HUDEP-2 (cell line): ENCODE measurements around the gene ZRSR2.
"Not testable (repeated sequence)": the region's sequence is repeated elsewhere in the genome, so short reads cannot be mapped to it uniquely, and the experiment has no call there.

Experiments
- DNase-seq, 76 experiments: peaks; one replicate each; lab custom pipeline; 2025; ENCODE audit not compliant: unreplicated experiment in 76 of 76; lab: John Stamatoyannopoulos, UW

The ZRSR2 gene

DNA sequence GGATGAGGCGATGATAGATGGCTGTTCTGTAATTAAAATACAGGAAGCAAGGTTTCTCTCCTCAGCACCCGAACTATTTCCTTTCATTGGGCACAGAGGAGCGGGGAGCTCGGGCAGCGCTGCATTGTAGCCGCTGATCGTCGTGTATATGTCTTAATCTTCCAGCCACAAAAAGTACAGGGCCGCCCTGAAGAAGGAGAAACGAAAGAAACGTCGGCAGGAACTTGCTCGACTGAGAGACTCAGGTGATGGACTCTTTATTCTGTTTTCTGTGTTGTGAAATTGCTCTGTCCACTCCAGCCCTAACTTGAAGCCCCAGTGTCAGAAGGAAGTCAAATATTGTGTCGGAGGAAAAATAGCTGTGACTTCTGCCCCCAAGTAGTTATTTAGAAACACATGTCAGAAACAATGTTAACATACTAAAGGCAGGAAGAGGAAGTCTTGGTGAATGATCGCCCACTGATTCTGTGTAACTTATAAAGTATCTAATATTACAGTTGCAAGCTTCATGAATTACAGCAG lies 546 bp downstream of the ZRSR2 start:
- peak in 3 of 76 experiments; percentile 2 to 34 (median 22) for DNase-seq

DNA sequence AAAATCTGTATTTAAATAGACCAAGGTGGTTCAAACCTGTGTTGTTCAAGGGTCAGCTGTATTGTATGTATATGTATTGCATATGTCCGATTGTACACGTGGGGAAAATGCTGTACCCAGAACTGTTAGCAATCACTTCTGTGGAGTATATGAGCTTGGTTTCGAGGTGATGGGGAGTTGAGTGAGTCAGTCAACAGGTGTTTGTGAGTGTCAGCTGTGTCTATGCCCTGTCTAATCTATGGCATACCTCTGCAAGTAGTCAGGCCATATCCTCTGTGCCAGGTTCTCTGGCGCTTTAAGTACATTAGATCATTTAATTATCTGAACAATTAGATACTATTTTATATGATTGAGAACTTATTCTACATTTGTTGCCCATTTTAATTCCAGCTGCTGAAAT lies 7.4 kb downstream of the ZRSR2 start:
- no peak for DNase-seq

DNA sequence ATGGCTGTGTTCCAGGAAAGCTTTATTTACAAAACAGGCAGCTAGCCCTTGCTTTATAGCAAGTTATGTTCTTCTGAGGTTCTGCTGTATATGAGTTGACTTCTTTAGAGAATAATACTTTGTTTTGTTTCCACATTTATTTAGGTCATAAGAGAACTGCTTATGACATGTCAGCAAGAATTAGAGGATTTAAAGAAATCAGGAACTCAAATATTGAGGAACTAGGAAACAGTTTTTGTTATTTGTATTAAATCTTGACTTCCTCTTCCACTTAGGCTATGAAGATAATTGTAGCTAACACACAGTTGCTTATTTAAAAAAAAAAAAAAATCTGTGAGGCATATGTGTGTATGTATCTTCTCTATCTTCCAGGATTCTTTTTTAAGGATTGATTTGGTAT lies 14.3 kb downstream of the ZRSR2 start:
- DNase-seq, result no peak

DNA sequence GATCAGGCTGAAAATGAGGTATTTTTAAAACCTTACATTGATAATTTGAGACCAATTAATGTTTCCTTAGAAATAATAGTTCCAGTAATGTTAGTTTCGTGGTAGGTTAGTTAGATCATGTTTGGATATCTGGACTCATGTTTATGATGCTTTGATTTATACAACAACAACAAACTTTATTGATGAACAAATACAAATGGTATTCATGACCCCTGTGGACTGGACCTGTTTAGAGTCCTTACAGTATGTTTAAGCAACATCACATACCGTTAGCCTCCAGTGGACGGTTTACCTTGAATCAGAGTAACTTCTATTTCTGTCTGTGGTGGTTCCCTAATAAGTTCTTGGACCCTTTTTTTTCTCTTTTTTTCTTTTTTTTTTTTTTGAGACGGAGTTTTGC lies 18.0 kb downstream of the ZRSR2 start:
- no peak for DNase-seq

DNA sequence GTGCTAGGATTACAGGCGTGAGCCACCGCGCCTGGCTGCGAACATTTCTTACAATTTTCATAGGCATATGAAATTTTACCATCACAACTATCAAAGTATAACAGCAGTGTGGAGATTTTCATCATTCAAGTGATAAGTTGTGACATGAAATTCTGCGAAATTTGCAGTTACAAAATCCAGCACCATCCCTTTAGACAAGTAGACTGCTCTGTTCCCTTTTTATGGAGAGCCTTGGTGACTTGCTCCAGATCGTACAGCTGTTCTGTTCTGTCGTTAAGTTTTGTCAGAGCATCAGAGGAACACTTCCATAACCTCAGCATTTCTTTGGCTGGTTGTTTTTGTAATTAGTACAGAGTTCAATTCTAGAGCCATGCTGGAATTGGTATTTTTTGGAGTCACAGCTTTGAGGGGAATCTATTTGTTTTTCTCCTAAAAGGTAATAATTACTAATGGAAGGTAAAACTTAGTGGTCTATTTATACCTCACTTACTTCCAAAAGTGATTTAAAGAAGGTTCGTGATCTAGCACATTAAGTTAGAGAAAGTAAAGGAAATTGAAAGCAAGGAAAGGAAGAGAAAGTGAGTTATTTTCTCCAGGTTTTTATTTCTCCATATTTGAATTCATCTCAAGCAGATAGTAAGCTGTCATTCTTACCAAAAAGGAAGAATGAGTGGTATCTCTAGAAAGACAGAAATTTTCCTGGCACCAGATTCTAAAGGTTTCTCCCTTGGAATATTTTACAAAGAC lies 22.1 kb downstream of the ZRSR2 start:
- no peak for DNase-seq

DNA sequence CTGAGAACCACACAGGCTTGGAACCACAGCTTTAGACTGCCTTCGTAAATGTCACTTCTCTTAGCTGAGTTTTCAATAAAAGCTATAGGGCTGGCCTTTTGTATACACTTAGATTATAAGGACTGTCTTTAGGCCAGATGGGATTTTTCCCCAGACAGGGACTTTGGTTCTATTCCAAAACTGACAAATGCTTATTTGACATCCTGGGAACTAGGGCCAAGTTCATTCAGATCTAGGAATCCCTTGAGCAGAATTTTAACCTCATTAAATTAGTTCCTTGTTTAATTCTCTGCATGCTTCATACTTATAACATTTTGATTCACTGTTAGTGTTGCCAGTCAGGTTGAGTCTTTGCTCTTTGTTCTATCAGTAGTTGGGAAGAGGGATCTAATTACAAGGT lies 23.1 kb downstream of the ZRSR2 start:
- DNase-seq, result no peak

DNA sequence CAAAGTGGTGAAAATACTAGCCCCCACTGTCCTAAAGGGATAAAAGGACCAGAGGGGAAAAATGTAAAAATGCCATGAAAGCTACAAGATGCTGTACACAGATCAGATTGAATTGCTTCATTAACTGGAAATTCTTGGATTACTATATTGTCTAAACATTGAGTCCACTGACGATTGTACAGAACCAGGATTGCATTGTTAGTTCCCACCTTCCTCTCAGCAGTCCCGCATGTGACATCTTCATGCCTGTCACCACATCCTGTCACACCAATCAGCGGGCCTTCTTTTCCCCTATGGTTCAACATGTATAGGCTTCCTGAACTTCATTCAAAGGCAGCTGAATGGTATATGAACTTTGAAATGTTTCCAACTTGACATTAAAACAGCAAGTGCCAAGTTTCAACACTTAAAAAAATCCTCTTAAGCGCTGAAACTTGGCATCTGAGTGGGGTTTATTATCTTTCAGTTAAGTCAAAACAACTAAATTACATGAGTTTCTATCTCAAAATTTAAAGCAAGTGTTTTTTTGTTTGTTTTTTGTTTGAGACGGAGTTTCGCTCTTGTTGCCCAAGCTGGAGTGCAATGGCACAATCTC lies 24.6 kb downstream of the ZRSR2 start:
- DNase-seq, result no peak

DNA sequence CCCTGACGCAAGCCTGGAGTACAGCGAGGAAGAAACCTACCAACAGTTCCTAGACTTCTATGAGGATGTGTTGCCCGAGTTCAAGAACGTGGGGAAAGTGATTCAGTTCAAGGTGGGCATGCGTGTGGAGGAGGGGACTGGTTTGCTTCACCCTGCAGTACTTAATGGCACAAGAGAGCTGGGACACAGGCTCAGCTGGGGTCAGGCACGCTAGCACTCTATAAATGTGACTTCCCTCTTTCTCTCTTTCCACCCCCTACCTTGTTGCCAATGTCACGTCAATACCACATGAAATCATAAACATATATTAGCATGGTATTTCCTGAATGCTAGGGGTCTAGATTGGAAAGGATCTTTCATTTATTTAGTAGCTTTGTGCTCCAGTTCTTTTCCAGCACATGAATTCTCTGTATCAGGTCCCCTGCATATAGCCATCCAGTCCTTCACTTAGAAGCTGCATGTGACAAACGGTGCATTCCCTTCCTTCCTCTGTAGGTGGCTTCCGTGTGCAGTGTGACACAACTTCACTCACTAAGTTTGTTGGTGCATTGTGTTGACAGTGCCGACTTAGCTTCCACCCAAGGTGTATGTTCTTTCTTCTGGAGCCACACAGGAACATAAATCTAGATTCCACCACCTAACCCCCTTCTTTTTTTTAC lies 25.6 kb downstream of the ZRSR2 start:
- peak in 11 of 76 experiments; percentile 0 to 31 (median 0) for DNase-seq

DNA sequence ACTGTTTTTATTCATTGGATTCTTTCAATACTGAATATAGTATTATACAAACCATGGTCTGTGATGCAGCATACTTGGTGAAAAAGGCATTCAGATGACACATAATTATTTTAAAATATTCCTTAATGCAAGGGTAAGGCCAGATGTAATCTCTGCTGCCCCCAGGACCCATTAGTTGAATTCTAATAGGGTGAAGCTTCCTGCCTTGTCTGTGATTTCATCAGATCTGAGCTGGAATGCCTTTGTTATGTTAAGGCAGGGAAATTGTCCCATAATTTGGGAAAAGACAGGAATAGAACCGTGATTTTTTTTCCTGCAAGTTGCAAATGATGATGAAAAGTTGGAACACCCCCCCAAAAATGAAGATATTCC lies 26.1 kb downstream of the ZRSR2 start:
- no peak for DNase-seq

DNA sequence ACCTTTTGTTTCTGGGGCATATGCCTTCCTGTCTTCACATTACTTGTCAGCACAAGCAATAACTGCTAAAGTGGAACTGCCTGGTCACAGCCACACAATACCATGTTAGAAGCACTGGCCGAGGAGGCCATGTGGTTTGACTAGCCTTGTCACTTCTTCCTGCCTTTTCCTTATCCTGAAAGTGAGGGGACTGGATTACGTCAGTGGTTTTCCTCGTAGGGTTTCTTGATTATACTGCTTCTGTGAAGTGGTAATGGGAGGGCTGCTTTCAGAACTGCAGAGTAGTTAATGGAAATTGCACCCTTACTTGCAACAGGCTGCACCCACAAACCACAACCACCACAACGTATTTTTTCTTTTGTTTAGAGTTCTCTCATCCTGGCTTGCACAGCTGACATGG lies 26.6 kb downstream of the ZRSR2 start:
- DNase-seq, result no peak

DNA sequence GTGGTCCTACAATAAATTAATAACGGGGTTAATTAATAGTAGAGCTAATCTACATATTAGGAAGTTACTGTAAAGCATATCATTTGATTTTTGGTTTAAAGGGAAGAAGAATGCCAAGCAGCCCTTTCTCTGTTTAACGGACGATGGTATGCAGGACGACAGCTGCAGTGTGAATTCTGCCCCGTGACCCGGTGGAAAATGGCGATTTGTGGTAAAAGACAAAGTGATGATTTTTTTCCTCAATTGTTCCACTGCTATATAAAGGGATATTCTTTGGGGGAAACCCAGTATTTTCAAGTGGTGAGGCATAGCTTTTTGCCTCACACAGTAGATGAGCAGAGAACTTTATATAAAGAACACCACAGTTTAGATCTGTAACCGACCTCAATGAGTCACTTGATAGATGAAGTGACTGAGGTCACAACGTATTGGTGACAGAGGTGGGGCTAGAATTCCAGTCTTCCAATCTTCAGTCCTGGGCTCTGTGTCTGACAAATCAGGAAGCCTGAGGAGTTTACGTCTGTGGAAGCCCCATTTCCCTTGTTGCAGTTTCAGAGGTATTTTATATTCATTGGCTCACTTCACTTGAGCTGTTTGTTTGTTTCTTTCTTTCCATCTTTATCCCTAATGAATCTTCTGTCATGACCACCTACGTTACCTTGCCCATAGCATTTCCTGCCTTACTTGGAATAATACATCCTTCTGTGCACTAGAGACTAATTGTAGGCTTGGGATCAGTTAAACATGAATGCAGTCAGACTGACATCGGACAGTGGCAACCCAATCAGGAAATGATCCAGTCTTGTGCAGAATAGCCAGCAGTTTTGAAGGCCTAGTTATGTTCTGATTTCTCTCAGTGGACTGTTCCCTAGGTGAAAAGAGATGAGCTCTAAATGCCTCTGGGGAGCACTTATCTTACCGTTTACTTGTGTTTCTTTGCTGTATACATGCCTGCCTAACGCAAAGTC lies 30.1 kb downstream of the ZRSR2 start:
- no peak for DNase-seq

DNA sequence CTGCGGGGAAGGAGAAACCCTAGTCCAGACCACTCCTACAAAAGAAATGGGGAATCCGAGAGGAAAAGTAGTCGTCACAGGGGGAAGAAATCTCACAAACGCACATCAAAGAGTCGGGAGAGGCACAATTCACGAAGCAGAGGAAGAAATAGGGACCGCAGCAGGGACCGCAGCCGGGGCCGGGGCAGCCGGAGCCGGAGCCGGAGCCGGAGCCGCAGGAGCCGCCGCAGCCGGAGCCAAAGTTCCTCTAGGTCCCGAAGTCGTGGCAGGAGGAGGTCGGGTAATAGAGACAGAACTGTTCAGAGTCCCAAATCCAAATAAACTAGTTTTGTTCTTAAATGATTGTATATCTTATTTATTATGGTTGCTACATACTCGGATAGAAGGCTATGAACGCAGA lies 32.6 kb downstream of the ZRSR2 start:
- DNase-seq, result no peak

DNA sequence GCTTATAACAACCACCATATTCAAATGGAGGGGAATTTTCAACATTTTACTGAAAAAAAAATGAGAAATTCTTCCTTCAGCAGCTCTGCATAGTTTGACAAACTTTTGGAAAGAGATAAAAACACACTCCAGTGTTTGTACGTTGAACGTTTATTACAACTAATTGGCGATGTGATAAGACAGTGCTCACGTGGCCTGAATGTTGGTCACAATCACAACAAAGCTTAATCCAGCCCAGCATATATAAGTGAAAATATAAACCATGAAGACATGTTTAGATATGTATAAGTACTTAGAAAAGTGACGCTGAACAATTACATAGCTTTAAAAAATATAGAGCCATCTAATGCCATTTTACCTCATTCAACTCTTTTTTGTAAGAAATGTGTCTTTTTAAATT lies 35.7 kb downstream of the ZRSR2 start:
- DNase-seq, result no peak

DNA sequence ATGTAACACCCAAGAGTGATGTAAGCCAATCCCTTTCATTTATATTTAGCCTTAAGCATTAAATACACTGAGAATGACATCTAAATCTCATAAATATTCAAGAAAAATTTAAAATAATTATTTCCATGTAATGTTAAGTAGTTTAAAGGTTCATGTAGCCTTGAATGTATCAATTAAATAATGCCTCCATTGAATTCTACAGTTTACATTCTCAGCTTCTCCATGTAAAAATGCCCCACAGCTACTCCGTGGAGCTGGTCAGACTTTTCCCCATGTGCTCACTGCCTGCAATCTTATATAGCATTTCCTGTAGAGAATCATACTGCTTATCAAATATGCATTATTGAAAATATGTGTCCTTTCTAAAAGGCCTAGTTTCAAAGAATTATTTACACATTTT lies 38.9 kb downstream of the ZRSR2 start:
- no peak for DNase-seq

DNA sequence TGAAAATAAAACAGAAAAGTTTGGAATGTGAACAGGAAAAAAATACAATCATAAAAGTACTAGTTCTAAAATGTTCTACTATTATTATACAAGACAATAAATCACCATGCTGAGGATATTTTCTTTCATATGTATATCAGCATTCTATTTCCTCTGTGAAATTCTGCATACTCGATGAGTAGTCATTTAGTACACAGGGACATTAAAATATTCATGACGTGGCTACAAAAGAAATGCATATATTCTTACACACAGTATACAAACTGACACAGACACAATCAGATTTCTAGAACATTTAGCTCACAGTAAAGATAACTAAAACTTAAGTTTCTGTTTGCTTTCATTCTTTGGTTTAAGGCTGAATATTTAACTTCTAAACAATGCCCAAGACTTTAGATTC lies 41.1 kb downstream of the ZRSR2 start:
- not testable (repeated sequence) for DNase-seq

DNA sequence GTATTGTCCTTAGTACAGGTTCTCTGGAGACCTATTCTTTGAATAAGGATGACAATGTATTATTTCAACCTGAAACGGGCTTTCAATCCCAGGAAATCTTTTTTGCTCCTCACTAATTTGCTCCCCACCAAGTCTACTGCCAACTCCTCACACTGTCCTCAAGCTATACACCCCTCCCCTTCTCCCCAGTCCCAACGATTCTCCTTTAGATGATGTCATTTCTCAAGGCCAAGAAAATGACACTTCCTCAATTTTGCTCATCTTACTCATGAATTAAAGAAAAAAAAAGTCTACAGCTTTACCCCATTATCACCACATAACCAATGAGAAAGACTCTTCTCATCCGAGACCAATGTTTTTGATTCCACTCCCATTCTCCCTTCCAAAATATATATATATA lies 43.8 kb downstream of the ZRSR2 start:
- no peak for DNase-seq

DNA sequence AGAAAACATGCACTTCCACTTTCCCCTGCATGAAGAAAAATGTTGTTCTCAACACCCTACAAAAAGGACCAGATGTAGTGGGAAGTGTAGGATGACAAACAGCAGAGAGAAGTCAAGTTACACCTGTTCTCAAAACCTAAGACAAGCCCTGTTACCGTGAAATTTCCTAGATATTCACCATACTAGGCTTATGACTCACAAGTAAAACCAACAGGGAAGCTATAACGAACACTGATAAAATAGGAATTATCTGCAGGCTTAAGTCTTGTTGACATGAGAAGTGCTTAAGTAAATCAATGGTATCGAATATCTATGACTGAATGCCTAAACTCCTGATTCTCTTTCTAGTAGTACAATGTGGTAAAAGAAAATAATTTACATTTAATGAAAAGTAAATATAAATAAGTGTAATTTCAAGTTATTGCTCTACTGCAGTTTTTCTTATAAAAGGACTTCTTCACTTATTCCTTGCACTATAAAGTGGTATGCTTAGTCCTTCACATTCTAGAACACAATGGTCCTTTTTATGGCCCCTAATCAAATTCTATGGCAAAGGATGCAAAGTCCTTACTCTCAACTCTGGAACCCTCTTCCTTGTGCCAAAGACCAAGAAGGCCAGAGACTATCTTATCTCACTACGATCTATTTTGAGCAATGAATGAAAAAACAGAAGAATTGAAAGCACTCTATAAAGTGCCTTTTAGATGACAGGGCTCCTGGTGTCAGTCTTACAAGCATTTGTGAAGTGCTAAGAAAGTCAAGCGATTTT lies 44.7 kb downstream of the ZRSR2 start:
- no peak for DNase-seq

DNA sequence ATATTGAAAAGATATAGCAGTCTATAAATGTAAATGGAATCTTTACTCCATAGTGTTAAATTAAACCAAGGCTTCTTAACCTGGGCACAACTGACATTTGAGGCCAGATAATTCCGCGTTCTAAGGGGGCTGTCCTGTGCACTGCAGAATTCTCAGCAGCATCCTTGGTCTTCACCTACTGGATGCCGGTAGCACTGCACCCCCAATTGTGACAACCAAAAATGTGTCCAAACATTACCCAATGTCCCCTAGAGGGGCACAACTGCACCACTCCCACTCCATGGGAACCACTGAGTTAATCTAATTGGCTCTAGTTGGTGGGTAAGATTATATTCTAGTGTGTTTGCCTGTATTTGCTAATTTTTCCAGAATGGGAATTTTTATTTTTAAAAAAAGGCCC lies 47.7 kb downstream of the ZRSR2 start:
- DNase-seq, result peak in 6 of 76 experiments; percentile 0 to 13 (median 0)

DNA sequence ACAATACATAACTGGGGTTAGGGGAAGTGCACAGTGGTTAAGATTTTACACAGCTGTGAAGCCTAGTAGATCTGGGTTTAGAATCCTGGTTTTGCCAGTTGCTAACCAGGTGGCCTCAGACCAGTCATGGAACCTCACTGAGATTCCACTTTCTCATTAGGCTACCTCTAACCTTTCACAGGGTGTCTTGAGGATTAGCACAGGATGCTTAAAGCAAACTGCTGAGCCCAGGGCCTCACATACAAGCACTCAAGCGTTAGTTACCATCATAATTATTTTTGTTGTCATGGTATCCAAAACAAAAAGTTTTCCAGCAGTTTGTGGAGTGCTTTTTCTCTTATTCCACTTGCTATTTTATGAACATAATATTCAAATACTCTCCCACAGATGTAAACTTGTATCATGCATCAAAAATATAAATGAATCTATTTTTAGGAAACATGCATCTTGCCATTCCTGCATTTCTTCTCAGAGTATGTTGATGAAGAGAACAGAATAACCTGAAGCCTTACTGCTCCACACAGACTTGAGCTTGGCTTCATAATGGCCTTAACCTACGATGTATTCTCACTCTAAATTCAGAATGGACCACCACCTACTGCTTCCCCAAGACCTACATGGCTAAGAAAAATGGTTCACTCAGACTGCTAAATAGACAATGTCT lies 51.7 kb downstream of the ZRSR2 start:
- DNase-seq, result no peak
